OCI-LY3 (cell line): Measurements from ENCODE around the gene PEAK1.

Source experiments
- H2AFZ ChIP-seq: fragments of 200-600, 300-600 bp; shearing (Covaris generic); 2 replicates; pipeline ENCODE4 v1.6.0; 2014; ENCODE audit warnings: antibody characterized with exemption, low read depth, low read length
- H3K27ac ChIP-seq: fragments of 200-600, 300-600 bp; sonication (generic); 2 replicates; pipeline ENCODE4 v1.5.1; 2014; ENCODE audit warnings: mild to moderate bottlenecking, low read length, moderate library complexity, mixed read lengths
- H3K27me3 ChIP-seq: fragments of 200-600, 300-600 bp; sonication (generic); 2 replicates; pipeline ENCODE4 v1.6.1; 2014; ENCODE audit warnings: low read depth, low read length, mixed read lengths
- H3K36me3 ChIP-seq: fragments of 200-600, 300-600 bp; sonication (generic); replicated peaks from 2 replicates; pipeline ENCODE3; 2014; ENCODE audit warnings: low read depth, low read length, mixed read lengths
- H3K4me1 ChIP-seq: fragments of 300-600, 200-600 bp; sonication (generic); 2 replicates; pipeline ENCODE4 v1.6.1; 2014; ENCODE audit warnings: low read length, mixed read lengths
- H3K4me2 ChIP-seq: fragments of 200-600, 300-600 bp; sonication (generic); 2 replicates; pipeline ENCODE4 v1.6.1; 2014; ENCODE audit warnings: low read length, mixed read lengths
- H3K4me3 ChIP-seq: fragments of 300-600, 200-600 bp; sonication (generic); 2 replicates; pipeline ENCODE4 v1.5.1; 2014; ENCODE audit warnings: antibody characterized with exemption, mild to moderate bottlenecking, low read length, moderate library complexity
- H3K79me2 ChIP-seq: fragments of 300-600, 200-600 bp; shearing (Covaris generic); 2 replicates; pipeline ENCODE4 v1.6.1; 2014; ENCODE audit warnings: mild to moderate bottlenecking, low read length, mixed read lengths
- H3K9ac ChIP-seq: fragments of 300-600, 200-600 bp; shearing (Covaris generic); 2 replicates; pipeline ENCODE4 v1.6.0; 2014; ENCODE audit warnings: mild to moderate bottlenecking, low read length, moderate library complexity
- H3K9me3 ChIP-seq: fragments of 200-600, 300-600 bp; shearing (Covaris generic); 2 replicates; pipeline ENCODE4 v1.6.1; 2014; ENCODE audit warnings: low read length, mixed read lengths; ENCODE audit not compliant: insufficient read depth
- H4K20me1 ChIP-seq: fragments of 200-600, 300-600 bp; sonication (generic); 2 replicates; pipeline ENCODE4 v1.6.1; 2016; ENCODE audit warnings: low read length, mixed read lengths; ENCODE audit not compliant: insufficient read depth
- EZH2phosphoT487 ChIP-seq: fragments of 200-600 bp; shearing (Covaris generic); IDR thresholded peaks from 2 replicates; pipeline ENCODE4 v1.6.1; 2018; ENCODE audit warnings: antibody characterized with exemption, mixed run types, low read depth
- TF ChIP-seq, protein P1 (sequence below): fragments of 200-600, 300-600 bp; sonication (generic); IDR thresholded peaks from 2 replicates; pipeline ENCODE4 v1.5.1; 2014; ENCODE audit warnings: antibody characterized with exemption, low read length, low read depth

PEAK1 gene

GRCh38 chr15:77074350-77074749 is 345.6 kb downstream of the PEAK1 start:
- peaks cover 15% of the 10 kb centered on the region for H3K79me2 ChIP-seq
- H3K36me3 ChIP-seq: peaks cover 4% of the 10 kb centered on the region
- no peak overlapping the region for H3K4me2 ChIP-seq
- TF ChIP-seq, protein P1, sequence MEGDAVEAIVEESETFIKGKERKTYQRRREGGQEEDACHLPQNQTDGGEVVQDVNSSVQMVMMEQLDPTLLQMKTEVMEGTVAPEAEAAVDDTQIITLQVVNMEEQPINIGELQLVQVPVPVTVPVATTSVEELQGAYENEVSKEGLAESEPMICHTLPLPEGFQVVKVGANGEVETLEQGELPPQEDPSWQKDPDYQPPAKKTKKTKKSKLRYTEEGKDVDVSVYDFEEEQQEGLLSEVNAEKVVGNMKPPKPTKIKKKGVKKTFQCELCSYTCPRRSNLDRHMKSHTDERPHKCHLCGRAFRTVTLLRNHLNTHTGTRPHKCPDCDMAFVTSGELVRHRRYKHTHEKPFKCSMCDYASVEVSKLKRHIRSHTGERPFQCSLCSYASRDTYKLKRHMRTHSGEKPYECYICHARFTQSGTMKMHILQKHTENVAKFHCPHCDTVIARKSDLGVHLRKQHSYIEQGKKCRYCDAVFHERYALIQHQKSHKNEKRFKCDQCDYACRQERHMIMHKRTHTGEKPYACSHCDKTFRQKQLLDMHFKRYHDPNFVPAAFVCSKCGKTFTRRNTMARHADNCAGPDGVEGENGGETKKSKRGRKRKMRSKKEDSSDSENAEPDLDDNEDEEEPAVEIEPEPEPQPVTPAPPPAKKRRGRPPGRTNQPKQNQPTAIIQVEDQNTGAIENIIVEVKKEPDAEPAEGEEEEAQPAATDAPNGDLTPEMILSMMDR: no peak
- no peak for TF ChIP-seq EZH2phosphoT487
- peaks cover 6% of the 10 kb centered on the region for H4K20me1 ChIP-seq
- peaks cover 16% of the 10 kb centered on the region for H3K27me3 ChIP-seq
- no peak overlapping the region for H3K9ac ChIP-seq
- H3K9me3 ChIP-seq: no peaks in the 10 kb centered on the region
- no peak overlapping the region for H3K4me3 ChIP-seq
- no peak overlapping the region for H2AFZ ChIP-seq
- peaks cover 11% of the 10 kb centered on the region for H3K4me1 ChIP-seq
- no peak overlapping the region for H3K27ac ChIP-seq

GRCh38 chr15:77071305-77072223 is 348.3 kb downstream of the PEAK1 start:
- H3K4me2 ChIP-seq: peak overlapping the region; percentile 53
- H3K9ac ChIP-seq: peak overlapping the region; percentile 43; the same call in 1 of the 2 replicates
- H3K4me1 ChIP-seq: peaks cover 38% of the 10 kb centered on the region
- peak overlapping the region; percentile 93 for H3K4me3 ChIP-seq
- H3K36me3 ChIP-seq: peaks cover 11% of the 10 kb centered on the region
- peaks cover 32% of the 10 kb centered on the region for H4K20me1 ChIP-seq
- peaks cover 16% of the 10 kb centered on the region for H3K27me3 ChIP-seq
- no peak overlapping the region for H3K27ac ChIP-seq
- peak overlapping the region; percentile 97 for H2AFZ ChIP-seq
- no peak for TF ChIP-seq EZH2phosphoT487
- TF ChIP-seq, protein P1: no peak
- H3K9me3 ChIP-seq: no peaks in the 10 kb centered on the region
- H3K79me2 ChIP-seq: peaks cover 43% of the 10 kb centered on the region

GRCh38 chr15:77070495-77071304 is 349.2 kb downstream of the PEAK1 start, which contains the start of gene TSPAN3:
TSPAN3 (minus strand) TSS chr15:77071109; CDS start chr15:77070954, 155 bp downstream.
- Histone ChIP-seq H3K36me3 (peaks cover 12% of the 10 kb centered on the region), H3K4me1 (peaks cover 38% of the 10 kb centered on the region), H4K20me1 (peaks cover 39% of the 10 kb centered on the region), H3K9me3 (no peaks in the 10 kb centered on the region), H3K9ac (peak within 1 kb of the TSS; percentile 85), H3K27me3 (peaks cover 9% of the 10 kb centered on the region), H3K27ac (peak within 1 kb of the TSS; percentile 55), H3K79me2 (peaks cover 52% of the 10 kb centered on the region), H3K4me2 (peak within 1 kb of the TSS; percentile 93), H2AFZ (peak within 1 kb of the TSS; percentile 97), H3K4me3 (peak within 1 kb of the TSS; percentile 93)
- TF ChIP-seq, protein P1: no peak
- TF ChIP-seq EZH2phosphoT487: no peak

GRCh38 chr15:77070180-77070494 is 349.8 kb downstream of the PEAK1 start:
- Histone ChIP-seq H2AFZ (no peak overlapping the region), H3K4me2 (peak overlapping the region; percentile 93), H3K79me2 (peaks cover 57% of the 10 kb centered on the region), H3K27me3 (0 out of 2 replicates have a peak, but pooled peaks cover 4% of the 10 kb centered on the region), H4K20me1 (peaks cover 42% of the 10 kb centered on the region), H3K4me1 (peaks cover 38% of the 10 kb centered on the region), H3K9me3 (no peaks in the 10 kb centered on the region), H3K4me3 (peak overlapping the region; percentile 93), H3K36me3 (peaks cover 12% of the 10 kb centered on the region), H3K9ac (peak overlapping the region; percentile 85), H3K27ac (peak overlapping the region; percentile 55)
- TF ChIP-seq, protein P1: no peak
